GM23338 (cell line): ENCODE data around the gene CNKSR1. TPM values are rescaled to one million over a fixed set of nuclear protein-coding genes. Genes with fewer than 3 reads are reported as not detected.

Experiments used
- ATAC-seq: fragments of 200-7000 bp; cut with Tn5 transposase; 3 replicates; pipeline ENCODE4 v1.9.1; 2020
- DNase-seq: peaks from one replicate; pipeline ENCODE4 v3.0.0-alpha.2; 2015; ENCODE audit warnings: low spot score
- H2AFZ ChIP-seq: fragments of 200-600 bp; sonication (generic); 2 replicates; pipeline ENCODE4 v1.8.0; 2016; ENCODE audit warnings: antibody characterized with exemption, mild to moderate bottlenecking, moderate library complexity
- H3F3A ChIP-seq: fragments of 200-600 bp; sonication (generic); replicated peaks from 2 replicates; pipeline ENCODE4 v1.8.0; 2017; ENCODE audit warnings: antibody characterized with exemption, mixed run types, low read depth
- H3K27ac ChIP-seq: fragments of 200-600 bp; sonication (generic); 2 replicates; pipeline ENCODE4 v1.6.1; 2016; ENCODE audit warnings: low read depth
- H3K27me3 ChIP-seq: fragments of 200-600 bp; sonication (generic); 2 replicates; pipeline ENCODE4 v1.8.0; 2016; ENCODE audit warnings: mild to moderate bottlenecking, mixed run types, moderate library complexity; ENCODE audit not compliant: insufficient read depth
- H3K36me3 ChIP-seq: fragments of 200-600 bp; sonication (generic); 2 replicates; pipeline ENCODE4 v1.8.0; 2016; ENCODE audit warnings: mild to moderate bottlenecking; ENCODE audit not compliant: insufficient read depth
- H3K4me1 ChIP-seq: fragments of 200-600 bp; sonication (generic); 2 replicates; pipeline ENCODE4 v1.8.0; 2016; ENCODE audit warnings: mild to moderate bottlenecking, moderate library complexity; ENCODE audit not compliant: insufficient read depth
- H3K4me2 ChIP-seq: fragments of 200-600 bp; sonication (generic); 2 replicates; pipeline ENCODE4 v1.7.1; 2017; ENCODE audit warnings: mixed run types
- H3K4me3 ChIP-seq: fragments of 200-600 bp; sonication (generic); 2 replicates; pipeline ENCODE4 v1.6.1; 2016; ENCODE audit warnings: mixed run types
- H3K79me2 ChIP-seq: fragments of 200-600 bp; sonication (generic); replicated peaks from 2 replicates; pipeline ENCODE4 v1.8.0; 2017; ENCODE audit warnings: mild to moderate bottlenecking; ENCODE audit not compliant: insufficient read depth
- H3K9me2 ChIP-seq: fragments of 200-600 bp; sonication (generic); 2 replicates; pipeline ENCODE4 v1.8.0; 2017; ENCODE audit not compliant: insufficient read depth
- H4K20me1 ChIP-seq: fragments of 200-600 bp; sonication (generic); replicated peaks from 2 replicates; pipeline ENCODE4 v1.8.0; 2017; ENCODE audit warnings: mild to moderate bottlenecking; ENCODE audit not compliant: insufficient read depth
- H3K27ac Mint-ChIP-seq: 2 replicates; pipeline ENCODE4 v1.8.0; 2020; ENCODE audit warnings: inconsistent platforms, mild to moderate bottlenecking, moderate library complexity, mixed read lengths
- H3K27me3 Mint-ChIP-seq: 3 replicates; pipeline ENCODE4 v1.8.0; 2022; ENCODE audit warnings: low read depth, mild to moderate bottlenecking, moderate library complexity, mixed read lengths, inconsistent platforms; ENCODE audit not compliant: insufficient read depth, poor library complexity
- H3K36me3 Mint-ChIP-seq: 3 replicates; pipeline ENCODE4 v1.8.0; 2021; ENCODE audit warnings: low read depth, mild to moderate bottlenecking, inconsistent platforms, moderate library complexity, mixed read lengths
- H3K4me1 Mint-ChIP-seq: 3 replicates; pipeline ENCODE4 v1.8.0; 2020; ENCODE audit warnings: mild to moderate bottlenecking, inconsistent platforms, mixed read lengths
- H3K4me3 Mint-ChIP-seq: 3 replicates; pipeline ENCODE4 v1.8.0; 2021; ENCODE audit warnings: moderate library complexity, mild to moderate bottlenecking, inconsistent platforms, mixed read lengths
- H3K9me3 Mint-ChIP-seq: 3 replicates; pipeline ENCODE4 v1.8.0; 2020; ENCODE audit warnings: moderate library complexity, mild to moderate bottlenecking, inconsistent platforms, mixed read lengths
- CTCF ChIP-seq, 2 experiments: fragments of 200-600 bp in 1 of 2; sonication (generic) in 1 of 2; conservative IDR thresholded peaks; 2 replicates each; pipeline versions ENCODE4 v1.5.1 to v1.6.1; 2016 to 2017; ENCODE audit warnings: antibody characterized with exemption in 2 of 2, low read depth in 2 of 2, mild to moderate bottlenecking in 2 of 2, moderate library complexity in 1 of 2
- REST ChIP-seq: IDR thresholded peaks from one replicate; pipeline ENCODE4 v1.6.1; 2018; ENCODE audit warnings: antibody characterized with exemption; ENCODE audit not compliant: unreplicated experiment
- polyA plus RNA-seq: library from polyadenylated mRNA; unstranded; fragments of >200 nt; fragmentation: Nextera tagmentation; extraction: Ambion mirVana; gene quantifications from 2 replicates; pipeline ENCODE4 v1.2.1, GENCODE V29; 2016
- total RNA-seq: library from RNA; depleted of rRNA; stranded (reverse); fragments of >200 nt; shearing (Covaris generic); gene quantifications from 2 replicates; pipeline ENCODE4 v1.2.3, GENCODE V29; 2014

Gene CNKSR1
- total and polyA plus RNA-seq, 2 experiments from 2014 or later, result 9.7 to 12.5 TPM

GRCh38 chr1:26215246-26215645, 38.0 kb downstream of the CNKSR1 start (continued):
- TF ChIP-seq REST (no peak), CTCF (conservative IDR thresholded peaks at IDR 0.05; ENCODE audit: low read depth in 2 of 2) (no peak)

GRCh38 chr1:26218906-26219494, 41.7 kb downstream of the CNKSR1 start:
- Histone ChIP-seq H3F3A (no peaks in the 10 kb centered on the region), H3K9me2 (no peaks in the 10 kb centered on the region), H3K27me3 (peaks cover 27% of the 10 kb centered on the region), H3K4me2 (no peak overlapping the region), H3K79me2 (no peaks in the 10 kb centered on the region), H3K36me3 (no peaks in the 10 kb centered on the region), H3K4me3 (no peak overlapping the region), H3K27ac (no peak overlapping the region), H3K4me1 (0 out of 2 replicates have a peak, but pooled peaks cover 8% of the 10 kb centered on the region), H4K20me1 (no peaks in the 10 kb centered on the region), H2AFZ (no peak overlapping the region)
- H3K9me3 Mint-ChIP-seq, result no peaks in the 10 kb centered on the region
- H3K36me3 Mint-ChIP-seq, result no peaks in the 10 kb centered on the region
- no peak for TF ChIP-seq CTCF (conservative IDR thresholded peaks at IDR 0.05; ENCODE audit: low read depth in 2 of 2)
- ATAC-seq (no peak), DNase-seq (no peak)
- no peak overlapping the region for H3K4me3 Mint-ChIP-seq
- H3K4me1 Mint-ChIP-seq, result peaks cover 9% of the 10 kb centered on the region; the same call in 2 of the 3 replicates
- H3K27me3 Mint-ChIP-seq, result peaks cover 20% of the 10 kb centered on the region
- no peak overlapping the region for H3K27ac Mint-ChIP-seq
